GM12874 (cell line): ENCODE results near the gene GNA15.

ENCODE experiments used
- CTCF ChIP-seq: IDR thresholded peaks from 2 replicates; pipeline ENCODE4 v1.5.1; 2011; ENCODE audit warnings: low read depth, mild to moderate bottlenecking, control low read depth, low read length, moderate library complexity; ENCODE audit not compliant: insufficient read depth

Gene GNA15

GRCh38 chr19:3135961-3136683 is at the start of gene GNA15:
Gene GNA15, plus strand, starts transcription at chr19:3136033. Its CDS starts 418 bp downstream, at chr19:3136451.
- TF ChIP-seq CTCF: no peak

GRCh38 chr19:3087769-3088168 is 48.1 kb upstream of the GNA15 start:
- no peak for TF ChIP-seq CTCF

- no peak for TF ChIP-seq CTCF
These were observed 41.0 kb upstream of the GNA15 start for GRCh38 chr19:3094601-3095440.

- TF ChIP-seq CTCF: no peak
These were observed 40.2 kb upstream of the GNA15 start for GRCh38 chr19:3095441-3096191.

- TF ChIP-seq CTCF: no peak
These were observed 39.4 kb upstream of the GNA15 start for GRCh38 chr19:3096267-3096901.

- no peak for TF ChIP-seq CTCF
These were observed 38.9 kb upstream of the GNA15 start for GRCh38 chr19:3096902-3097326.
